ENCODE results near the gene LPAR3. TPM values are rescaled to one million over a fixed set of nuclear protein-coding genes. Genes with fewer than 3 reads are reported as not detected.

Gene LPAR3
- total and polyA plus RNA-seq, 2 of the 13 experiments (the other 11 are each of a cell fraction or from before 2014, with no cell fraction given) = not detected

- WGBS (ENCODE audit: low lambda C conversion rate) = 3% methylated on average over 8 of the region's 8 CpGs
- ATAC-seq (no peak), DNase-seq (ENCODE audit: low spot score) (no peak), FAIRE-seq (no peak)
- no peaks in the 10 kb centered on the region for H3K79me2 ChIP-seq (ENCODE audit: insufficient read depth, low read length)
- no peak overlapping the region for H3K9ac ChIP-seq (ENCODE audit: insufficient read depth, low read depth, low read length)
- no peaks in the 10 kb centered on the region for H3K9me3 ChIP-seq (ENCODE audit: low read length)
- H2AFZ ChIP-seq (ENCODE audit: low read length) = no peak overlapping the region
- H3K4me3 ChIP-seq (replicated peaks in 1 of 3; ENCODE audit: insufficient read depth in 1 of 3, low read depth in 2 of 3, low read length in 3 of 3) = no peak overlapping the region
- H4K20me1 ChIP-seq (ENCODE audit: insufficient read depth, low read length) = no peaks in the 10 kb centered on the region
- H3K27me3 ChIP-seq (ENCODE audit: control insufficient read depth in 1 of 2, insufficient read depth in 2 of 2, low read length in 2 of 2) = no peaks in the 10 kb centered on the region; a peak in 2 of 5 replicates
- in situ Hi-C loops (cut with HindIII; ENCODE audit: extremely low pct_ligation_motif_present, low pct_unique_long_range_greater_than_20kb) (no loop called here), intact Hi-C loops (cut with micrococcal nuclease; ENCODE audit: unreplicated experiment) (no loop called here)
- no peaks in the 10 kb centered on the region for H3K4me1 ChIP-seq (ENCODE audit: insufficient read depth, low read length)
- H3K4me2 ChIP-seq (ENCODE audit: low read depth, low read length) = no peak overlapping the region
- CTCF ChIA-PET (ENCODE audit: low intra/inter-chr PET ratio, low total read pairs) = no interaction called here
- H3K27ac ChIP-seq (ENCODE audit: extremely low read length, insufficient read depth, low read length) = no peak overlapping the region
- no peaks in the 10 kb centered on the region for H3K36me3 ChIP-seq (replicated peaks in 1 of 2; ENCODE audit: control insufficient read depth in 1 of 2, insufficient read depth in 2 of 2, low read length in 2 of 2)
- TF ChIP-seq ZBTB46 (CRISPR knock-in tag; IDR thresholded peaks at IDR 0.05; ENCODE audit: borderline replicate concordance) (no peak), ZNF260 (CRISPR knock-in tag; IDR thresholded peaks at IDR 0.05; ENCODE audit: borderline replicate concordance, low read depth) (no peak), ZNF383 (CRISPR knock-in tag; IDR thresholded peaks at IDR 0.05; ENCODE audit: borderline replicate concordance) (no peak), ZNF136 (CRISPR knock-in tag; IDR thresholded peaks at IDR 0.05; ENCODE audit: low read depth) (no peak), SP5 (CRISPR knock-in tag; IDR thresholded peaks at IDR 0.05; ENCODE audit: borderline replicate concordance, low read depth) (no peak), BRD4 (CRISPR knock-in tag; IDR thresholded peaks at IDR 0.05) (no peak), NR2F2 (IDR thresholded peaks at IDR 0.05; ENCODE audit: borderline replicate concordance, low read depth) (no peak), XBP1 (CRISPR knock-in tag; IDR thresholded peaks at IDR 0.05) (no peak), ZNF777 (CRISPR knock-in tag; IDR thresholded peaks at IDR 0.05) (no peak), ZNF235 (CRISPR knock-in tag; IDR thresholded peaks at IDR 0.05; ENCODE audit: borderline replicate concordance) (no peak), PLSCR1 (CRISPR knock-in tag; IDR thresholded peaks at IDR 0.05; ENCODE audit: borderline replicate concordance) (no peak), XRCC5 (optimal IDR thresholded peaks at IDR 0.05; ENCODE audit: low read length) (no peak), TSC22D2 (CRISPR knock-in tag; IDR thresholded peaks at IDR 0.05; ENCODE audit: borderline replicate concordance) (no peak), ZBTB14 (CRISPR knock-in tag; IDR thresholded peaks at IDR 0.05) (no peak), GTF2F1 (IDR thresholded peaks at IDR 0.05; ENCODE audit: low read length) (no peak)
- BruUV-seq (replicated peaks) = no TSS peak
- POLR2A ChIA-PET = no interaction called here
Observed at GRCh38 chr1:84851839-84852238, 41.2 kb downstream of the LPAR3 start.

Data from HepG2 (cell line).